K562 (cell line): ENCODE data around the gene HSF4. TPM values are rescaled to one million over a fixed set of nuclear protein-coding genes. Genes with fewer than 3 reads are reported as not detected.

Experiments
- ATAC-seq: fragments of 200-7000 bp; cut with Tn5 transposase; 3 replicates; pipeline ENCODE4 v1.9.1; 2020; ENCODE audit warnings: moderate library complexity
- BruUV-seq: library from RNA; stranded (reverse); fragments of 400-500 nt; replicated peaks from 2 replicates; lab custom pipeline; 2021; lab: Mats Ljungman, UMichigan
- CTCF ChIA-PET: fragments of 300-600 bp; formaldehyde crosslinking; extraction: SDS; loops from one replicate; lab custom pipeline; 2021; ENCODE audit warnings: low intra/inter-chr PET ratio; lab: Yijun Ruan, JAX
- POLR2A ChIA-PET: fragments of 300-600, 350-650 bp; sonication (Branson Sonifier 250); formaldehyde crosslinking; extraction: SDS; loops from one replicate; lab custom pipeline; 2021; ENCODE audit warnings: antibody characterized with exemption, inconsistent platforms; lab: Yijun Ruan, JAX
- DNase-seq, 4 experiments: peaks; one replicate each; pipeline versions ENCODE4 v3.0.0 to v3.0.0-alpha.2; 2011 to 2018; ENCODE audit warnings: low spot score in 3 of 4, mixed read lengths in 3 of 4; ENCODE audit errors: extremely low read depth in 1 of 4
- FAIRE-seq: peaks from 2 replicates; lab custom pipeline; 2011; peaks lifted over from hg19 to GRCh38; lab: Jason Lieb, UNC
- H2AFZ ChIP-seq: 2 replicates; pipeline ENCODE4 v1.6.0; 2011; ENCODE audit warnings: low read depth, low read length, control low read depth, inconsistent platforms
- H3K27ac ChIP-seq: fragments of 200-600 bp; 3 replicates; pipeline ENCODE4 v1.8.0; 2011; ENCODE audit warnings: low read depth, mild to moderate bottlenecking, control low read depth, inconsistent platforms, low read length, moderate library complexity, mixed read lengths; ENCODE audit errors: extremely low read depth
- H3K27me3 ChIP-seq, 2 experiments: fragments of 300-600 bp in 1 of 2; 2 replicates in 1 of 2; 3 replicates in 1 of 2; pipeline versions ENCODE4 v1.6.0 to v1.8.0; 2011; ENCODE audit warnings: inconsistent platforms in 2 of 2, low read length in 2 of 2, mild to moderate bottlenecking in 1 of 2, mixed read lengths in 1 of 2, moderate library complexity in 1 of 2; ENCODE audit not compliant: control insufficient read depth in 2 of 2, insufficient read depth in 2 of 2
- H3K36me3 ChIP-seq: fragments of 300-600 bp; 3 replicates; pipeline ENCODE4 v1.8.0; 2011; ENCODE audit warnings: mild to moderate bottlenecking, low read length, inconsistent platforms; ENCODE audit not compliant: control insufficient read depth, insufficient read depth
- H3K4me1 ChIP-seq, 2 experiments: fragments of 200-600 bp in 1 of 2; replicated peaks in 1 of 2; 2 replicates in 1 of 2; 3 replicates in 1 of 2; pipeline versions ENCODE4 v1.5.1 to v1.8.0; 2011; ENCODE audit warnings: inconsistent platforms in 2 of 2, low read length in 2 of 2, mild to moderate bottlenecking in 1 of 2, mixed read lengths in 1 of 2, moderate library complexity in 1 of 2; ENCODE audit not compliant: control insufficient read depth in 2 of 2, insufficient read depth in 2 of 2
- H3K4me2 ChIP-seq: 2 replicates; pipeline ENCODE4 v1.6.1; 2011; ENCODE audit warnings: low read length, control low read depth, inconsistent platforms, mixed read lengths; ENCODE audit not compliant: insufficient read depth
- H3K4me3 ChIP-seq: fragments of 200-600 bp; sonication (generic), shearing (Covaris generic); 2 replicates; pipeline ENCODE4 v1.5.1; 2016; ENCODE audit warnings: control low read depth, inconsistent platforms
- H3K79me2 ChIP-seq: fragments of 200-600 bp; 3 replicates; pipeline ENCODE4 v1.8.0; 2011; ENCODE audit warnings: low read length, inconsistent platforms; ENCODE audit not compliant: control insufficient read depth, insufficient read depth
- H3K9ac ChIP-seq, 2 experiments: 2 replicates each; pipeline versions ENCODE4 v1.6.0 to v1.6.1; 2011; ENCODE audit warnings: low read depth in 2 of 2, low read length in 2 of 2, control low read depth in 1 of 2, inconsistent platforms in 1 of 2, mild to moderate bottlenecking in 1 of 2, mixed read lengths in 1 of 2; ENCODE audit not compliant: insufficient read depth in 1 of 2
- H3K9me1 ChIP-seq: one replicate; pipeline ENCODE4 v1.6.0; 2011; ENCODE audit warnings: inconsistent platforms, mild to moderate bottlenecking, low read length, moderate library complexity; ENCODE audit not compliant: control insufficient read depth, insufficient read depth
- H3K9me3 ChIP-seq: replicated peaks from 2 replicates; pipeline ENCODE4 v1.5.1; 2011; ENCODE audit warnings: low read depth, low read length, inconsistent platforms; ENCODE audit not compliant: control insufficient read depth, insufficient read depth
- H4K20me1 ChIP-seq: replicated peaks from 2 replicates; pipeline ENCODE4 v1.6.1; 2011; ENCODE audit warnings: low read length, inconsistent platforms, mixed read lengths; ENCODE audit not compliant: control insufficient read depth, insufficient read depth
- CGGBP1 ChIP-seq: fragments of 250-450 bp; sonication (Bioruptor Pico); IDR thresholded peaks from 2 replicates; pipeline ENCODE4 v1.9.0; 2021; ENCODE audit warnings: mild to moderate bottlenecking
- EP400 ChIP-seq: fragments of 450-650 bp; IDR thresholded peaks from 2 replicates; pipeline ENCODE4 v1.6.1; 2017; ENCODE audit warnings: antibody characterized with exemption, mild to moderate bottlenecking, moderate library complexity
- GTF2E2 ChIP-seq: fragments of 200-800 bp; sonication (Bioruptor generic); IDR thresholded peaks from 2 replicates; pipeline ENCODE4 v1.6.1; 2016; ENCODE audit warnings: missing genetic modification characterization, missing compliant biosample characterization
- HINFP ChIP-seq: fragments of 450-650 bp; conservative IDR thresholded peaks from 2 replicates; pipeline ENCODE4 v1.6.1; 2016; ENCODE audit warnings: missing genetic modification characterization, low read depth, mild to moderate bottlenecking, control low read depth, missing compliant biosample characterization
- HMG20B ChIP-seq: fragments of 250-450 bp; sonication (Bioruptor Pico); IDR thresholded peaks from 2 replicates; pipeline ENCODE4 v1.5.0; 2021; ENCODE audit warnings: mild to moderate bottlenecking
- MAFK ChIP-seq: IDR thresholded peaks from 2 replicates; pipeline ENCODE4 v1.6.1; 2011; ENCODE audit warnings: low read length, improper control_type of control experiment
- NR3C1 ChIP-seq: sonication (generic); formaldehyde crosslinking; IDR thresholded peaks from 2 replicates; pipeline ENCODE4 v1.8.1; 2022; ENCODE audit warnings: missing genetic modification reagents
- PYGO2 ChIP-seq: fragments of 450-650 bp; IDR thresholded peaks from 2 replicates; pipeline ENCODE4 v1.6.1; 2016; ENCODE audit warnings: mild to moderate bottlenecking, missing genetic modification characterization, moderate library complexity, missing compliant biosample characterization
- RAD51 ChIP-seq: fragments of 450-650 bp; IDR thresholded peaks from 2 replicates; pipeline ENCODE4 v1.7.1; 2016; ENCODE audit warnings: low read depth, mild to moderate bottlenecking, borderline replicate concordance
- RUNX1 ChIP-seq: sonication (generic); IDR thresholded peaks from 2 replicates; pipeline ENCODE4 v1.6.1; 2016; ENCODE audit warnings: antibody characterized with exemption, low read depth
- SMARCE1 ChIP-seq: fragments of 450-650 bp; IDR thresholded peaks from 2 replicates; pipeline ENCODE4 v1.7.1; 2016; ENCODE audit warnings: mild to moderate bottlenecking
- TAF1 ChIP-seq: IDR thresholded peaks from 2 replicates; pipeline ENCODE4 v1.6.1; 2011; ENCODE audit warnings: mild to moderate bottlenecking, low read length, moderate library complexity; ENCODE audit not compliant: insufficient read depth, control insufficient read depth, severe bottlenecking; ENCODE audit errors: extremely low read depth
- TCFL5 ChIP-seq: fragments of 250-450 bp; sonication (Bioruptor Pico); conservative IDR thresholded peaks from 2 replicates; pipeline ENCODE4 v1.6.1; 2021; ENCODE audit warnings: mild to moderate bottlenecking, moderate library complexity, matching md5 sums
- ZBTB11 ChIP-seq, 3 experiments: fragments of 200-800 bp in 1 of 3; fragments of 250-450 bp in 1 of 3; fragments of 450-650 bp in 1 of 3; sonication (Bioruptor Pico) in 1 of 3; sonication (Bioruptor generic) in 1 of 3; formaldehyde crosslinking in 1 of 3; IDR thresholded peaks; 2 replicates each; pipeline versions ENCODE4 v1.6.1 to v1.8.0; 2016 to 2022; ENCODE audit warnings: mild to moderate bottlenecking in 2 of 3, missing genetic modification characterization in 2 of 3, missing compliant biosample characterization in 1 of 3, moderate library complexity in 1 of 3
- ZBTB2 ChIP-seq: fragments of 450-650 bp; IDR thresholded peaks from 2 replicates; pipeline ENCODE4 v1.6.1; 2016; ENCODE audit warnings: antibody characterized with exemption
- ZFPM2 ChIP-seq: fragments of 250-450 bp; sonication (Bioruptor Pico); IDR thresholded peaks from 2 replicates; pipeline ENCODE4 v1.5.1; 2022; ENCODE audit warnings: mild to moderate bottlenecking
- ZNF140 ChIP-seq: fragments of 250-450 bp; sonication (Bioruptor Pico); IDR thresholded peaks from 2 replicates; pipeline ENCODE4 v1.8.0; 2021; ENCODE audit warnings: moderate library complexity, mild to moderate bottlenecking, inconsistent platforms
- WGBS: fragments of 100-300 bp; shearing (Covaris generic); methylation state at CpG from one replicate; pipeline ENCODE4 v1.1.6; 2016; ENCODE audit warnings: low coverage, mixed read lengths; ENCODE audit not compliant: insufficient coverage; ENCODE audit errors: missing lambda C conversion rate; 5-methylcytosine and 5-hydroxymethylcytosine counted together
- in situ Hi-C: fragments of 300-500 bp; cut with MboI; formaldehyde crosslinking; loops from 4 replicates; pipeline ENCODE4 v1.15.0; 2018; ENCODE audit warnings: inconsistent platforms, mixed read lengths
- intact Hi-C: fragments of 100-400 bp; cut with micrococcal nuclease; formaldehyde crosslinking; loops from 2 replicates; pipeline ENCODE4 v1.14.2; 2022
- polyA plus RNA-seq, 8 experiments: library from polyadenylated mRNA; depleted of rRNA in 4 of 8; stranded (reverse) in 5 of 8; unstranded in 3 of 8; fragments of >200 nt; fragmentation: Nextera tagmentation in 2 of 8; fragmentation: Illumina TruSeq in 1 of 8; extraction: Ambion mirVana in 2 of 8; extraction: Trizol in 1 of 8; gene quantifications; 2 replicates each; pipeline versions ENCODE4 v1.2.1 to v1.2.3, GENCODE V29; 2011 to 2014; ENCODE audit warnings: inconsistent platforms in 1 of 8, missing spikeins in 1 of 8
- total RNA-seq, 7 experiments: library from RNA; depleted of rRNA in 6 of 7; stranded (reverse); fragments of >200 nt in 6 of 7; fragmentation: Illumina TruSeq in 2 of 7; extraction: Trizol in 2 of 7; gene quantifications; 2 replicates each; pipeline versions ENCODE4 v1.2.1 to v1.2.3, GENCODE V29; 2011 to 2021; ENCODE audit warnings: low replicate concordance in 1 of 7

HSF4 gene
- total and polyA plus RNA-seq, 9 of the 15 experiments (the other 6 are each of a cell fraction or from before 2014, with no cell fraction given) = 0.50 to 35.4 (median 8.8) TPM; not detected in 1

- H3K9ac ChIP-seq = no peak overlapping the region
- 64% methylated on average over 6 of the region's 6 CpGs for WGBS
- no peak overlapping the region for H3K4me2 ChIP-seq
- no peak overlapping the region for H2AFZ ChIP-seq
- no peaks in the 10 kb centered on the region for H3K9me3 ChIP-seq
- in situ Hi-C loops (no loop called here), intact Hi-C loops (no loop called here)
- ATAC-seq (no peak), FAIRE-seq (no peak), DNase-seq (no peak)
- CTCF ChIA-PET = no interaction called here
- no peaks in the 10 kb centered on the region for H3K9me1 ChIP-seq
- peaks cover 17 to 61% of the 10 kb centered on the region in 2 experiments for H3K4me1 ChIP-seq
- no peaks in the 10 kb centered on the region for H4K20me1 ChIP-seq
- no TSS peak for BruUV-seq
- no peaks in the 10 kb centered on the region for H3K27me3 ChIP-seq
- H3K36me3 ChIP-seq = peaks cover 93% of the 10 kb centered on the region
- no peak overlapping the region for H3K27ac ChIP-seq
- POLR2A ChIA-PET = interaction anchor here (0.9 to 2.2 kb wide), 3 partner anchors 11 to 30 kb away, joined by 3 to 9 read pairs (median 5); partner anchors contain the start of genes NOL3 and TMEM208
- peaks cover 32% of the 10 kb centered on the region for H3K79me2 ChIP-seq
- no peak overlapping the region for H3K4me3 ChIP-seq
- TF ChIP-seq ZNF140 (CRISPR knock-in tag) (no peak), HINFP (tag) (no peak), NR3C1 (no peak), TAF1 (no peak), RAD51 (no peak), ZBTB11 (CRISPR knock-in tag; IDR thresholded peaks at IDR 0.05) (no peak), PYGO2 (no peak), GTF2E2 (tag) (no peak), CGGBP1 (CRISPR knock-in tag) (no peak), MAFK (no peak), TCFL5 (CRISPR knock-in tag) (no peak), RUNX1 (no peak), ZFPM2 (CRISPR knock-in tag) (no peak), SMARCE1 (no peak), HMG20B (CRISPR knock-in tag) (no peak), ZBTB2 (no peak), EP400 (no peak)
Observed at GRCh38 chr16:67197704-67198103, 33.2 kb downstream of the HSF4 start.
